Measurements from ENCODE around the gene N4BP2L2. TPM values are rescaled to one million over a fixed set of nuclear protein-coding genes. Genes with fewer than 3 reads are reported as not detected.
A peak's percentile ranks its signal among the peaks of the same experiment; 100 is the strongest.

N4BP2L2 gene
- total and polyA plus RNA-seq, 2 experiments from 2014 or later = 70.1 to 89.4 TPM

DNA sequence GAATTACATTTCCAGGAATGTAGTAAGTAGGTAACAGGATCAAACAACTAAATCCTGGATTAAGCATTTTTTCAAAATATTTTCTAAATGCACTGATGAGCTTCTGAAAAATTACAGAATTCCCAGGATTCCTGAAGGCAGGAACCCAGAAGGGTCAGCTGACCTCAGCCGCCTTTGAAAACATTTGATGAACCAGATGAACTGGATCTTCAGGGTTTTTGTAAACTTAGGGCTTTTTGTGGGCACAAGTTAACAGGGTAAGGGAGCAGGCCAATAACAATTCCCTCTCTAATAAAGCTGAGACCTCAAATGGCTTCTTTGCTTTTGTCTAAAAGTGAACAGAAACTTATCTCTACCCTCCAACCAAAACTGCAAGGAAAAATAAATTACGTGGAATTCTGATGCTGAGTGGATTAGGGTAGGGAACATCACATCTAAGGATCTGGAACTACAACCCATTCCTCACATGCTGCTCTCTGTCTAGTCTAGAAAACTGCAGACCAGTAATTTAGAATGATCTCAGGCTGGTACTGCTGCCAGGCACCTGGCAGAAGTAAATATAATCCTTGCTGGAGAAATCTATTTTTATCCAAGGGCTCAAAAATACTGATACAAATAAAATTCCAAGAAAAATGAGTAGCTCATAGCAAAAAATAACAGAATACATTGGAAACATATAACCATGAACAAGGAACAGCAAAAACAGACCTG, 62.4 kb downstream of the N4BP2L2 start:
- H3K9ac ChIP-seq = no peak overlapping the region
- in situ Hi-C loops (cut with MboI) = no loop called here

GRCh38 chr13:32474999-32475792, 63.4 kb downstream of the N4BP2L2 start:
- no peaks in the 10 kb centered on the region for H3K9me2 ChIP-seq (ENCODE audit: insufficient read depth)
- no peak for DNase-seq
- no peak overlapping the region for H3K4me2 ChIP-seq (ENCODE audit: unreplicated experiment)
- no peaks in the 10 kb centered on the region for H3K27me3 ChIP-seq (replicated peaks; ENCODE audit: insufficient read depth)
- no peak for TF ChIP-seq EZH2phosphoT487 (IDR thresholded peaks at IDR 0.05; ENCODE audit: insufficient read depth, low read depth)
- no peak overlapping the region for H3K27ac ChIP-seq
- no peaks in the 10 kb centered on the region for H4K20me1 ChIP-seq (ENCODE audit: insufficient read depth)
- H3K4me1 ChIP-seq (ENCODE audit: insufficient read depth) = peaks cover 15% of the 10 kb centered on the region; the same call in 1 of the 2 replicates
- no peak overlapping the region for H3K9ac ChIP-seq
- H3K4me3 ChIP-seq = no peak overlapping the region
- H3K79me2 ChIP-seq (ENCODE audit: insufficient read depth) = no peaks in the 10 kb centered on the region
- H3K9me3 ChIP-seq (ENCODE audit: low read depth) = no peaks in the 10 kb centered on the region
- no peak overlapping the region for H2AFZ ChIP-seq
- no peaks in the 10 kb centered on the region for H3K36me3 ChIP-seq (ENCODE audit: low read depth)
- peaks cover 13% of the 10 kb centered on the region; the same call in 1 of the 2 replicates for H3F3A ChIP-seq (ENCODE audit: insufficient read depth)
- in situ Hi-C loops (cut with MboI) = no loop called here
- WGBS, 2 experiments (ENCODE audit: low coverage in 1 of 2, low lambda C conversion rate in 2 of 2, missing lambda C conversion rate in 2 of 2) = 77 to 84% methylated on average over 10 of the region's 10 CpGs

More for the DNA sequence above, 62.4 kb downstream of the N4BP2L2 start:
- no peak overlapping the region for H2AFZ ChIP-seq
- no peaks in the 10 kb centered on the region for H4K20me1 ChIP-seq (ENCODE audit: insufficient read depth)
- H3K36me3 ChIP-seq (ENCODE audit: low read depth) = no peaks in the 10 kb centered on the region
- H3K9me2 ChIP-seq (ENCODE audit: insufficient read depth) = no peaks in the 10 kb centered on the region
- no peak for TF ChIP-seq EZH2 (IDR thresholded peaks at IDR 0.05; ENCODE audit: insufficient read depth, poor library complexity, severe bottlenecking)
- no peak for TF ChIP-seq EZH2phosphoT487 (IDR thresholded peaks at IDR 0.05; ENCODE audit: insufficient read depth, low read depth)
- no peaks in the 10 kb centered on the region for H3K79me2 ChIP-seq (ENCODE audit: insufficient read depth)
- H3K4me1 ChIP-seq (ENCODE audit: insufficient read depth) = peaks cover 14% of the 10 kb centered on the region; the same call in 1 of the 2 replicates
- 92 to 94% methylated on average over 2 of the region's 2 CpGs for whole genome bisulfite sequencing, 2 experiments (ENCODE audit: low coverage in 1 of 2, low lambda C conversion rate in 2 of 2, missing lambda C conversion rate in 2 of 2)
- no peak overlapping the region for H3K4me2 ChIP-seq (ENCODE audit: unreplicated experiment)
- H3K27ac ChIP-seq = no peak overlapping the region
- H3K4me3 ChIP-seq = no peak overlapping the region
- no peaks in the 10 kb centered on the region for H3K27me3 ChIP-seq (replicated peaks; ENCODE audit: insufficient read depth)
- H3K9me3 ChIP-seq (ENCODE audit: low read depth) = no peaks in the 10 kb centered on the region
- no peak for DNase-seq
- peaks cover 13% of the 10 kb centered on the region; the same call in 1 of the 2 replicates for H3F3A ChIP-seq (ENCODE audit: insufficient read depth)

GRCh38 chr13:32473650-32474049, 64.9 kb downstream of the N4BP2L2 start:
- Histone ChIP-seq H3K27ac (no peak overlapping the region), H3K79me2 (ENCODE audit: insufficient read depth) (no peaks in the 10 kb centered on the region), H3F3A (ENCODE audit: insufficient read depth) (peaks cover 13% of the 10 kb centered on the region; the same call in 1 of the 2 replicates), H3K27me3 (replicated peaks; ENCODE audit: insufficient read depth) (no peaks in the 10 kb centered on the region), H3K4me2 (ENCODE audit: unreplicated experiment) (no peak overlapping the region), H3K9me3 (ENCODE audit: low read depth) (no peaks in the 10 kb centered on the region), H3K9me2 (ENCODE audit: insufficient read depth) (no peaks in the 10 kb centered on the region), H3K4me1 (ENCODE audit: insufficient read depth) (peaks cover 15% of the 10 kb centered on the region; the same call in 1 of the 2 replicates), H3K4me3 (no peak overlapping the region), H3K9ac (no peak overlapping the region), H2AFZ (no peak overlapping the region), H3K36me3 (ENCODE audit: low read depth) (no peaks in the 10 kb centered on the region), H4K20me1 (ENCODE audit: insufficient read depth) (no peaks in the 10 kb centered on the region)
- no peak for DNase-seq
- WGBS, 2 experiments (ENCODE audit: low coverage in 1 of 2, low lambda C conversion rate in 2 of 2, missing lambda C conversion rate in 2 of 2) = 86 to 97% methylated on average over 1 of the region's 1 CpG
- in situ Hi-C loops (cut with MboI) = no loop called here
- TF ChIP-seq EZH2phosphoT487 (IDR thresholded peaks at IDR 0.05; ENCODE audit: insufficient read depth, low read depth) (no peak), EZH2 (IDR thresholded peaks at IDR 0.05; ENCODE audit: insufficient read depth, poor library complexity, severe bottlenecking) (no peak)

- no peaks in the 10 kb centered on the region for H3K79me2 ChIP-seq (ENCODE audit: insufficient read depth)
- 56 to 57% methylated on average over 3 of the region's 3 CpGs for WGBS, 2 experiments (ENCODE audit: low coverage in 1 of 2, low lambda C conversion rate in 2 of 2, missing lambda C conversion rate in 2 of 2)
- H3K4me3 ChIP-seq = no peak overlapping the region
- H3K36me3 ChIP-seq (ENCODE audit: low read depth) = no peaks in the 10 kb centered on the region
- peaks cover 15% of the 10 kb centered on the region; the same call in 1 of the 2 replicates for H3K4me1 ChIP-seq (ENCODE audit: insufficient read depth)
- no peak overlapping the region for H3K4me2 ChIP-seq (ENCODE audit: unreplicated experiment)
- no peaks in the 10 kb centered on the region for H3K9me3 ChIP-seq (ENCODE audit: low read depth)
- H3K27me3 ChIP-seq (replicated peaks; ENCODE audit: insufficient read depth) = no peaks in the 10 kb centered on the region
- H4K20me1 ChIP-seq (ENCODE audit: insufficient read depth) = no peaks in the 10 kb centered on the region
- peak overlapping the region; percentile 51 for H3K9ac ChIP-seq
- H3K27ac ChIP-seq = peak overlapping the region; percentile 59
- no peaks in the 10 kb centered on the region for H3K9me2 ChIP-seq (ENCODE audit: insufficient read depth)
- in situ Hi-C loops (cut with MboI) = no loop called here
- TF ChIP-seq EZH2 (IDR thresholded peaks at IDR 0.05; ENCODE audit: insufficient read depth, poor library complexity, severe bottlenecking) (no peak), EZH2phosphoT487 (IDR thresholded peaks at IDR 0.05; ENCODE audit: insufficient read depth, low read depth) (no peak)
- H3F3A ChIP-seq (ENCODE audit: insufficient read depth) = peaks cover 13% of the 10 kb centered on the region; the same call in 1 of the 2 replicates
- 0 out of 2 replicates have a peak overlapping the region, but pooled peaks have one; percentile 18 for H2AFZ ChIP-seq
- peak; percentile 21 for DNase-seq
Observed at GRCh38 chr13:32472194-32472621, 66.4 kb downstream of the N4BP2L2 start.

All from GM23248 (cell line).